Peyer's patch (tissue), 4 donors: Measurements from ENCODE around the gene CCDC93. TPM values are rescaled to one million over a fixed set of nuclear protein-coding genes. Genes with fewer than 3 reads are reported as not detected.

Source experiments
- DNase-seq, 3 donors: peaks; one replicate each; pipeline ENCODE4 v3.0.0-alpha.2; 2017 to 2019
- H3K27ac ChIP-seq, 4 donors: fragments of 200-600 bp; sonication (generic); one replicate each; pipeline ENCODE4 v1.5.1; 2016 to 2019
- H3K27me3 ChIP-seq, 2 donors: fragments of 200-600 bp; sonication (generic); one replicate each; pipeline ENCODE4 v1.5.1; 2019
- H3K36me3 ChIP-seq, 3 donors: fragments of 200-600 bp; sonication (generic); one replicate each; pipeline ENCODE4 v1.5.1; 2016 to 2019
- H3K4me1 ChIP-seq, 4 donors: fragments of 200-600 bp; sonication (generic); one replicate each; pipeline ENCODE4 v1.5.1; 2016 to 2019
- H3K4me3 ChIP-seq, 4 donors: fragments of 200-600 bp; sonication (generic); 1 replicate in 3 of 4; 2 replicates in 1 of 4; pipeline ENCODE4 v1.5.1; 2016 to 2019; ENCODE audit warnings: mild to moderate bottlenecking in 1 of 4
- H3K9me3 ChIP-seq, 4 donors: fragments of 200-600 bp; sonication (generic); one replicate each; pipeline ENCODE4 v1.5.1; 2016 to 2019; ENCODE audit warnings: mild to moderate bottlenecking in 1 of 4
- POLR2A ChIP-seq, 2 donors: fragments of 450-650 bp; IDR thresholded peaks; one replicate each; pipeline ENCODE4 v1.5.1; 2017; ENCODE audit warnings: antibody characterized with exemption in 2 of 2, mild to moderate bottlenecking in 2 of 2, moderate library complexity in 2 of 2
- total RNA-seq, 4 donors: library from RNA; depleted of rRNA; stranded (reverse); fragments of >200 nt; gene quantifications; one replicate each; pipeline ENCODE4 v1.1.0, GENCODE V29; 2016
- TF ChIP-seq, protein P1 (sequence below), 6 experiments: fragments of 450-650 bp in 4 of 6; fragments of 200-600 bp in 2 of 6; sonication (generic) in 1 of 6; IDR thresholded peaks; one replicate each; pipeline ENCODE4 v1.5.1; 2017 to 2019; ENCODE audit warnings: antibody characterized with exemption in 6 of 6, mild to moderate bottlenecking in 3 of 6, moderate library complexity in 1 of 6

Gene CCDC93
- total RNA-seq, 4 donors from 2014 or later, result 47.0 to 59.3 (median 55.0) TPM

DNA sequence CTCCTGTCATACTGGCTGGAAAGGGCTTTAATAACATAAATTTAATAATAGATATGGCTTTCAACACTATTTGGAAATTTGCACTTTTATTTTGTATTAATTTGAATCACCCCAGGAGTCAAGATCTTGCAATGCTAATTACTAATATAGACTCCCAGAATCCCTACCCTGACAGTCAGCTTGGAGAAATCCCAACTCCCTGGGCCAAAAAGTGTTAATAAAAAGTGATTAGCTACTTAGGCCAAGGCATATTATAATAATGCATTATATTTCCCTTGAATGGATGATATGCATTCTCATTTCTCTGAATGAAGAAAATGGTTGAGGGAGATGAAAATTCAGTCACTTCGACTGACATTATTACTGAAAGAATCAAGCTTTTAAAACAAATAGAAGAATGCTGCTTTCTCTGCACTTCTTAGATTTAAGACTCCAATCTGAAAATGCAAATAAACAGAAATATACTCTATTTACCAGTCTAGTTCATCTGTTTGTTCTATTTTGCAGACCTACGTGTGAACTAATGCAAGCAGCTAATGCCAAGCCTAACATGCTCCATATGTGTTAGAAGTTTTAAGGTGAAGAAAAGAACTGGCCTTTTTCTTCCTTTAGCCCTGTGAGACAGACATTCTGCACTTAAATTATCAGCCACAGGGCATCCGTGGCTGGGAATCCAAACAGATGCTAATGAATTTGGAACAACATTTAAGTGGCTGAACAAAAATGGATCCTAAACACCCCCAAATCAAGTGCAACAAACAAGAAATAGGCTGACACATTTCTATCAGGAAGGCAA, 40.5 kb upstream of the CCDC93 start:
- TF ChIP-seq, protein P1, sequence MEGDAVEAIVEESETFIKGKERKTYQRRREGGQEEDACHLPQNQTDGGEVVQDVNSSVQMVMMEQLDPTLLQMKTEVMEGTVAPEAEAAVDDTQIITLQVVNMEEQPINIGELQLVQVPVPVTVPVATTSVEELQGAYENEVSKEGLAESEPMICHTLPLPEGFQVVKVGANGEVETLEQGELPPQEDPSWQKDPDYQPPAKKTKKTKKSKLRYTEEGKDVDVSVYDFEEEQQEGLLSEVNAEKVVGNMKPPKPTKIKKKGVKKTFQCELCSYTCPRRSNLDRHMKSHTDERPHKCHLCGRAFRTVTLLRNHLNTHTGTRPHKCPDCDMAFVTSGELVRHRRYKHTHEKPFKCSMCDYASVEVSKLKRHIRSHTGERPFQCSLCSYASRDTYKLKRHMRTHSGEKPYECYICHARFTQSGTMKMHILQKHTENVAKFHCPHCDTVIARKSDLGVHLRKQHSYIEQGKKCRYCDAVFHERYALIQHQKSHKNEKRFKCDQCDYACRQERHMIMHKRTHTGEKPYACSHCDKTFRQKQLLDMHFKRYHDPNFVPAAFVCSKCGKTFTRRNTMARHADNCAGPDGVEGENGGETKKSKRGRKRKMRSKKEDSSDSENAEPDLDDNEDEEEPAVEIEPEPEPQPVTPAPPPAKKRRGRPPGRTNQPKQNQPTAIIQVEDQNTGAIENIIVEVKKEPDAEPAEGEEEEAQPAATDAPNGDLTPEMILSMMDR (IDR thresholded peaks at IDR 0.05), result no peak
- no peak for TF ChIP-seq POLR2A (IDR thresholded peaks at IDR 0.05)
- Histone ChIP-seq H3K4me1 (peaks cover 0 to 4% (median 0%) of the 10 kb centered on the region in 4 donors), H3K4me3 (no peak overlapping the region), H3K9me3 (no peaks in the 10 kb centered on the region), H3K27ac (peak overlapping the region in 2 of 4 donors; percentile 73 to 78), H3K36me3 (no peaks in the 10 kb centered on the region), H3K27me3 (no peaks in the 10 kb centered on the region)
- DNase-seq, result no peak

DNA sequence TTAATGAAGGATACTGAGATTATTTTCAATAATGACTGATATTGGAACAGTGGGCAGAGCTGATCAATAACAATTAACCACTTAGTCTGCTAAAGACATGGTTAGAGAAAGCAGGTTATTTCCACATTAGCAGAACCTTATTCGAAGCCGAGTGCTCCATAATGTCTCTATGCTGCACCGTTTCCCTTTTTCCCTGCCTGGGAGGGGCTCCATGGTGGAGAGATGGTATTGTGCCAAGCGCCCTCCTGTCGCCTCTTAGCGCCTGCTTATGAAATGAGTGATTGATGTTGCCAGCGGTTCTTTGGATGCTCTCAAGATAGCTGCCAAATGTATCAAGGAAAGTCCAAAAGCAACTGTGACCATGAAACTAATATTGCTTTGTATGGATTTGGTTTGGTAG, 39.8 kb upstream of the CCDC93 start:
- Histone ChIP-seq H3K27ac (no peak overlapping the region), H3K4me1 (peaks cover 0 to 4% (median 0%) of the 10 kb centered on the region in 4 donors), H3K27me3 (no peaks in the 10 kb centered on the region), H3K36me3 (no peaks in the 10 kb centered on the region), H3K9me3 (no peaks in the 10 kb centered on the region), H3K4me3 (no peak overlapping the region)
- no peak for DNase-seq
- TF ChIP-seq, protein P1 (IDR thresholded peaks at IDR 0.05), result no peak
- no peak for TF ChIP-seq POLR2A (IDR thresholded peaks at IDR 0.05)

DNA sequence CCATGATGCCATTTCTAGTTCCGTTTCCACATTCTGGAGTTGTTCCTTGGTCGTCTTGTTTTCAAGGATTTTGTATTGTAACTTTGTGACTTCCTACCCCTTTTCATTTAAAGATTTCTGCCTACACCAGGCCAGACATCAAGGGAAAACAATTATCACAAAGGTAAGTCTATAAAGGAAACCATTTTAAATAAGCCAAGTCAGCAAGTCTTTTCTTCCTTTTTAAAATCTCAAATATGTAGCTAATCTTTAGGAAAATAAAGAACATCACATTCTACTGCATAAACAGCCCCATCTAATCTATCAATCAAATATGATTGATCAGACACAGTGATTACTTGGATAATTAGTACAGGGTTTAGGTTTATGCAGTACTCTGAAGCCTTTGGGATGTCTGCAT, 38.6 kb upstream of the CCDC93 start:
- Histone ChIP-seq H3K36me3 (no peaks in the 10 kb centered on the region), H3K4me3 (no peak overlapping the region), H3K4me1 (peaks cover 0 to 4% (median 0%) of the 10 kb centered on the region in 4 donors), H3K27me3 (no peaks in the 10 kb centered on the region), H3K27ac (no peak overlapping the region), H3K9me3 (no peaks in the 10 kb centered on the region)
- DNase-seq, result no peak
- TF ChIP-seq, protein P1 (IDR thresholded peaks at IDR 0.05), result no peak
- no peak for TF ChIP-seq POLR2A (IDR thresholded peaks at IDR 0.05)

DNA sequence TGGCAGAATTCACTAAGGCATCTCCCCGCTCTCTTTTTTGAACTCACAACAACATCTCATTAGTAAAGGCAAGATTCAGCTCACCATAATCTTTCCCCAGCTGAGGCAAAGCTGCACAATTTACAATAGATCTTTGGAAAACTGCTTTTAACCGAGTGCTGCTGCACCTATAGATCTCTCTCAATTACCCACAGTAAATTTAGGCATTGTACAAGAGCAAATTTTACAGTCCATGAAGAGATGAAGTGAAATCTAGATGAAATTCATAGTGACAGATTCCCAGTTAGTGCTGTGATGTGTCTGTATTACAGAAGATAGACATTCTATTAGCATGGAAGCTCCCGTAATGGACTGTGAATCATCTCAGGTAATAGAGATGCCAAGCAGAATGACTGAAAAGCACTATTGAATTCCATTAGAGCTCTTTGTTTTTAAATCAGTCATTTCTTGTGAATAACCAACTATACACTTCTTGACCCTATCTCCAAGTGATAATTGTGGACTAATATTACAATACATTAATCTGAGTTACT, 38.0 kb upstream of the CCDC93 start:
- Histone ChIP-seq H3K27me3 (no peaks in the 10 kb centered on the region), H3K4me3 (no peak overlapping the region), H3K9me3 (no peaks in the 10 kb centered on the region), H3K4me1 (peaks cover 0 to 3% (median 0%) of the 10 kb centered on the region in 4 donors), H3K27ac (no peak overlapping the region), H3K36me3 (no peaks in the 10 kb centered on the region)
- no peak for DNase-seq
- TF ChIP-seq, protein P1 (IDR thresholded peaks at IDR 0.05), result no peak
- no peak for TF ChIP-seq POLR2A (IDR thresholded peaks at IDR 0.05)

DNA sequence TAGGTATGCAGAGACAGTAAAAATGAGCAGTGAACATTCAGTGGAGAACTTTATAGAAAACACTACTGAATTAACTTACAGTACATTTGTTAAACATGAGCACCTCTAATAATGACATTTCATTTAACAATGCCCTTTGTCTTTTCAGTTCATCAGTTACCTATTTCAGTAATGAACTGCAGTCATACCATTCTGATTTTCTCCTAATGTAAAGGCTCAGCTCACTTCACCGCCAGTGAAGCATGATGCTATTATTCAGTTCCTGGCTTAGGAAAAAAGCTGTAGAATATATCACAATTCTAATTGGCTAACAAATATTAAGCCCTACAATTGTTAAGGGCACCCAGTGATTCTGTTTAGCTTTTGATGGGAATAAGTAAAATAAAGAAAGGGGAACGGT, 37.1 kb upstream of the CCDC93 start:
- H3K27ac ChIP-seq, result no peak overlapping the region
- no peaks in the 10 kb centered on the region for H3K4me1 ChIP-seq
- DNase-seq, result no peak
- no peak for TF ChIP-seq POLR2A (IDR thresholded peaks at IDR 0.05)
- TF ChIP-seq, protein P1 (IDR thresholded peaks at IDR 0.05), result no peak
- H3K27me3 ChIP-seq, result no peaks in the 10 kb centered on the region
- H3K36me3 ChIP-seq, result no peaks in the 10 kb centered on the region
- H3K4me3 ChIP-seq, result no peak overlapping the region
- no peaks in the 10 kb centered on the region for H3K9me3 ChIP-seq
